A549 treated with CORT108297 at 1 μM for 4 hours (cell line): ENCODE measurements around the gene TBC1D13. TPM values are rescaled to one million over a fixed set of nuclear protein-coding genes. Genes with fewer than 3 reads are reported as not detected.

Experiments
- total RNA-seq: library from RNA; stranded (reverse); fragments of 200-300 nt; extraction: Qiagen RNA extraction; gene quantifications from 5 replicates; pipeline ENCODE4 v1.2.3, GENCODE V29; 2022

Gene TBC1D13
- total RNA-seq = 20.5 to 24.0 TPM (median 21.2 TPM) in 5 replicates

GRCh38 chr9:128786681-128787601, at the start of gene TBC1D13:
TSS of gene TBC1D13 (plus strand) at chr9:128787253. CDS start at chr9:128787354, 101 bp downstream.

GRCh38 chr9:128771745-128772519, 15.1 kb upstream of the TBC1D13 start, which contains the start of gene ZER1:
TSS of gene ZER1 (minus strand) at chr9:128771927. CDS start at chr9:128755565, 16,362 bp downstream.

GRCh38 chr9:128818099-128818838, 31.2 kb downstream of the TBC1D13 start, which contains the start of gene ENDOG:
TSS of gene ENDOG (plus strand) at chr9:128818500. CDS start at chr9:128818685, 185 bp downstream.

GRCh38 chr9:128829477-128830251, 42.6 kb downstream of the TBC1D13 start, which contains the start of gene SPOUT1:
TSS of gene SPOUT1 (minus strand) at chr9:128829794. CDS start at chr9:128829780, 14 bp downstream.

Other genes starting within 250 kb of the TBC1D13 start
- gene SPTAN1, start 234.7 kb upstream of the TBC1D13 start, total RNA-seq = 142 to 153 TPM (median 151 TPM) in 5 replicates
- gene DYNC2I2, start 130.4 kb upstream of the TBC1D13 start, total RNA-seq = 92.7 to 147 TPM (median 145 TPM) in 5 replicates
- gene SET, start 98.0 kb upstream of the TBC1D13 start, total RNA-seq = 387 to 607 TPM (median 394 TPM) in 5 replicates
- 11.0 to 19.9 TPM (median 15.3 TPM) in 5 replicates for gene PKN3, start 84.8 kb upstream of the TBC1D13 start, total RNA-seq
- gene ZDHHC12, start 63.1 kb upstream of the TBC1D13 start, total RNA-seq = 60.2 to 98.7 TPM (median 96.0 TPM) in 5 replicates
- gene ZER1, start 15.3 kb upstream of the TBC1D13 start, total RNA-seq = 11.2 to 18.4 TPM (median 16.6 TPM) in 5 replicates
- 15.4 to 33.8 TPM (median 31.7 TPM) in 5 replicates for gene ENDOG, start 31.2 kb downstream of the TBC1D13 start, total RNA-seq
- 22.9 to 50.2 TPM (median 44.3 TPM) in 5 replicates for gene SPOUT1, start 42.5 kb downstream of the TBC1D13 start, total RNA-seq
- gene KYAT1, start 94.7 kb downstream of the TBC1D13 start, total RNA-seq = 8.4 to 10.0 TPM (median 9.5 TPM) in 5 replicates
- 41.0 to 52.8 TPM (median 50.0 TPM) in 5 replicates for gene LRRC8A, start 94.9 kb downstream of the TBC1D13 start, total RNA-seq
- not detected in 5 replicates for gene PHYHD1, start 133.7 kb downstream of the TBC1D13 start, total RNA-seq
- gene DOLK, start 160.3 kb downstream of the TBC1D13 start, total RNA-seq = 28.8 to 39.6 TPM (median 36.4 TPM) in 5 replicates
- gene NUP188, start 160.4 kb downstream of the TBC1D13 start, total RNA-seq = 36.0 to 42.7 TPM (median 40.0 TPM) in 5 replicates
- gene SH3GLB2, start 241.1 kb downstream of the TBC1D13 start, total RNA-seq = 32.3 to 55.6 TPM (median 52.4 TPM) in 5 replicates
- gene MIGA2, start 249.4 kb downstream of the TBC1D13 start, total RNA-seq = 11.9 to 16.3 TPM (median 15.4 TPM) in 5 replicates